CD4-positive, alpha-beta memory T cell (primary cell): ENCODE results near the gene SLC22A23. TPM values are rescaled to one million over a fixed set of nuclear protein-coding genes. Genes with fewer than 3 reads are reported as not detected.
"Not testable (repeated sequence)": the region's sequence is repeated elsewhere in the genome, so short reads cannot be mapped to it uniquely, and the experiment has no call there.

Source experiments
- CTCF ChIA-PET: fragments of 350-600 bp; sonication (Branson Sonifier 250); formaldehyde crosslinking; loops from one replicate; lab custom pipeline; 2021; ENCODE audit warnings: inconsistent platforms; ENCODE audit not compliant: partially characterized antibody; lab: Charles Lee
- POLR2A ChIA-PET: fragments of 350-600 bp; sonication (Branson Sonifier 250); formaldehyde crosslinking; loops from one replicate; lab custom pipeline; 2021; ENCODE audit not compliant: partially characterized antibody; lab: Charles Lee
- DNase-seq, 5 donors: peaks; one replicate each; pipeline versions ENCODE4 v3.0.0 to v3.0.0-alpha.2; 2020 to 2022; ENCODE audit warnings: mixed read lengths in 1 of 5
- H3K27ac ChIP-seq: one replicate; pipeline ENCODE4 v1.7.0; 2013; ENCODE audit warnings: low read depth, low read length
- H3K27me3 ChIP-seq: 2 replicates; pipeline ENCODE4 v1.7.0; 2013; ENCODE audit warnings: mild to moderate bottlenecking, low read length, moderate library complexity; ENCODE audit not compliant: insufficient read depth
- H3K36me3 ChIP-seq: 2 replicates; pipeline ENCODE4 v1.7.0; 2013; ENCODE audit warnings: mild to moderate bottlenecking, low read length, moderate library complexity; ENCODE audit not compliant: insufficient read depth
- H3K4me1 ChIP-seq: 2 replicates; pipeline ENCODE4 v1.7.0; 2013; ENCODE audit warnings: mild to moderate bottlenecking, low read length, moderate library complexity; ENCODE audit not compliant: insufficient read depth
- H3K4me3 ChIP-seq, 2 donors: one replicate each; pipeline ENCODE4 v1.7.0; 2013; ENCODE audit warnings: low read length in 2 of 2, mild to moderate bottlenecking in 1 of 2
- H3K9me3 ChIP-seq, 2 donors: one replicate each; pipeline ENCODE4 v1.7.0; 2013; ENCODE audit warnings: low read length in 2 of 2, control low read depth in 1 of 2; ENCODE audit not compliant: control insufficient read depth in 1 of 2
- H3K27ac Mint-ChIP-seq, 7 donors: one replicate each; pipeline ENCODE4 v1.8.0; 2020 to 2021; ENCODE audit warnings: mixed read lengths in 7 of 7, mild to moderate bottlenecking in 6 of 7, inconsistent platforms in 3 of 7, moderate library complexity in 3 of 7
- H3K27me3 Mint-ChIP-seq, 2 donors: one replicate each; pipeline ENCODE4 v1.8.0; 2020 to 2021; ENCODE audit warnings: mixed read lengths in 2 of 2
- H3K36me3 Mint-ChIP-seq, 2 donors: one replicate each; pipeline ENCODE4 v1.8.0; 2020 to 2021; ENCODE audit warnings: mixed read lengths in 2 of 2, inconsistent platforms in 1 of 2, mild to moderate bottlenecking in 1 of 2
- H3K4me1 Mint-ChIP-seq, 4 donors: one replicate each; pipeline ENCODE4 v1.8.0; 2020 to 2021; ENCODE audit warnings: mixed read lengths in 4 of 4, mild to moderate bottlenecking in 1 of 4
- H3K4me3 Mint-ChIP-seq, 8 donors: one replicate each; pipeline ENCODE4 v1.8.0; 2020 to 2021; ENCODE audit warnings: mixed read lengths in 8 of 8, mild to moderate bottlenecking in 7 of 8, moderate library complexity in 6 of 8, inconsistent platforms in 3 of 8
- H3K9me3 Mint-ChIP-seq, 8 donors: one replicate each; pipeline ENCODE4 v1.8.0; 2020 to 2021; ENCODE audit warnings: mixed read lengths in 8 of 8, mild to moderate bottlenecking in 5 of 8, inconsistent platforms in 3 of 8, moderate library complexity in 1 of 8
- intact Hi-C: fragments of 100-400 bp; cut with micrococcal nuclease; formaldehyde crosslinking; loops from one replicate; pipeline ENCODE4 v1.15.1; 2023
- polyA plus RNA-seq, 2 donors: library from polyadenylated mRNA; unstranded; fragments of 300-500 nt; fragmentation: Illumina TruSeq; gene quantifications; one replicate each; pipeline ENCODE4 v1.2.3, GENCODE V29; 2021
- total RNA-seq, 2 experiments: library from RNA; stranded (reverse); gene quantifications; one replicate each; pipeline ENCODE4 v1.2.3, GENCODE V29; 2021

The SLC22A23 gene
- total and polyA plus RNA-seq, 4 experiments from 2014 or later: 0.32 to 12.5 (median 5.7) TPM

GRCh38 chr6:3249821-3250220 is 207.0 kb downstream of the SLC22A23 start:
- H3K4me3 Mint-ChIP-seq: no peak overlapping the region
- DNase-seq: no peak
- peaks cover 4 to 15% (median 6%) of the 10 kb centered on the region in 4 donors for H3K4me1 Mint-ChIP-seq
- ChIA-PET CTCF (interaction anchor here (1.3 to 5.9 kb wide), 9 partner anchors 11 to 130 kb away, joined by 3 to 37 read pairs (median 14); partner anchors contain the start of genes TUBB2A and TUBB2B), POLR2A (interaction anchor here (2.5 kb wide), 1 partner anchor 10 kb away, joined by 10 read pairs; the partner anchor contains the start of gene PSMG4)
- H3K27me3 ChIP-seq: no peaks in the 10 kb centered on the region
- peaks cover 0 to 4% of the 10 kb centered on the region in 2 donors for H3K36me3 Mint-ChIP-seq
- H3K27me3 Mint-ChIP-seq: peaks cover 33 to 34% of the 10 kb centered on the region in 2 donors
- H3K27ac Mint-ChIP-seq: no peak overlapping the region
- no peak overlapping the region for H3K4me3 ChIP-seq
- no peak overlapping the region for H3K27ac ChIP-seq
- no peaks in the 10 kb centered on the region for H3K36me3 ChIP-seq
- H3K4me1 ChIP-seq: peaks cover 9% of the 10 kb centered on the region
- H3K9me3 Mint-ChIP-seq: no peaks in the 10 kb centered on the region
- intact Hi-C loops: loop anchor here (2.0 to 10.0 kb wide), 3 partner anchors 181 to 485 kb away; partner anchors contain the start of genes NQO2, RIPK1 and WRNIP1
- H3K9me3 ChIP-seq: no peaks in the 10 kb centered on the region

- H3K9me3 ChIP-seq: no peaks in the 10 kb centered on the region
- CTCF ChIA-PET: interaction anchor here (1.0 to 5.9 kb wide), 4 partner anchors 12 to 121 kb away, joined by 3 to 37 read pairs (median 12); partner anchors contain the start of genes PSMG4 and TUBB2A
- H3K36me3 Mint-ChIP-seq: peaks cover 0 to 4% of the 10 kb centered on the region in 2 donors
- no peak overlapping the region for H3K4me3 ChIP-seq
- peaks cover 40 to 48% of the 10 kb centered on the region in 2 donors for H3K27me3 Mint-ChIP-seq
- H3K9me3 Mint-ChIP-seq: no peaks in the 10 kb centered on the region
- peaks cover 9% of the 10 kb centered on the region for H3K4me1 ChIP-seq
- no peak overlapping the region for H3K27ac Mint-ChIP-seq
- peaks cover 4 to 10% (median 6%) of the 10 kb centered on the region in 4 donors for H3K4me1 Mint-ChIP-seq
- H3K4me3 Mint-ChIP-seq: no peak overlapping the region
- H3K36me3 ChIP-seq: no peaks in the 10 kb centered on the region
- no peak for DNase-seq
- H3K27ac ChIP-seq: no peak overlapping the region
- POLR2A ChIA-PET: no interaction called here
- H3K27me3 ChIP-seq: peaks cover 4% of the 10 kb centered on the region
- intact Hi-C loops: no loop called here
These were observed 209.3 kb downstream of the SLC22A23 start for GRCh38 chr6:3247255-3248146.

GRCh38 chr6:3245216-3245615 is 211.6 kb downstream of the SLC22A23 start:
- Mint-ChIP-seq H3K36me3 (peaks cover 0 to 4% of the 10 kb centered on the region in 2 donors), H3K27ac (no peak overlapping the region), H3K9me3 (no peaks in the 10 kb centered on the region), H3K4me1 (no peaks in the 10 kb centered on the region), H3K27me3 (peaks cover 35 to 45% of the 10 kb centered on the region in 2 donors), H3K4me3 (no peak overlapping the region)
- H3K27me3 ChIP-seq: peaks cover 4% of the 10 kb centered on the region
- no peaks in the 10 kb centered on the region for H3K4me1 ChIP-seq
- intact Hi-C loops: no loop called here
- no peaks in the 10 kb centered on the region for H3K9me3 ChIP-seq
- no peak for DNase-seq
- no peaks in the 10 kb centered on the region for H3K36me3 ChIP-seq
- ChIA-PET CTCF (no interaction called here), POLR2A (no interaction called here)
- no peak overlapping the region for H3K4me3 ChIP-seq
- H3K27ac ChIP-seq: no peak overlapping the region

GRCh38 chr6:3244832-3245161 is 212.1 kb downstream of the SLC22A23 start:
- CTCF ChIA-PET, H3K4me1 ChIP-seq, H3K36me3 ChIP-seq, H3K4me3 Mint-ChIP-seq, H3K9me3 Mint-ChIP-seq, H3K4me3 ChIP-seq, H3K4me1 Mint-ChIP-seq, H3K9me3 ChIP-seq, H3K27ac ChIP-seq, H3K27me3 ChIP-seq, DNase-seq, POLR2A ChIA-PET, H3K27ac Mint-ChIP-seq, H3K36me3 Mint-ChIP-seq, intact Hi-C loops: not testable (repeated sequence)
- peaks cover 34 to 45% of the 10 kb centered on the region in 2 donors for H3K27me3 Mint-ChIP-seq

GRCh38 chr6:3244003-3244831 is 212.6 kb downstream of the SLC22A23 start:
- Histone ChIP-seq H3K27ac (no peak overlapping the region), H3K27me3 (peaks cover 4% of the 10 kb centered on the region), H3K4me1 (no peaks in the 10 kb centered on the region), H3K4me3 (no peak overlapping the region), H3K36me3 (no peaks in the 10 kb centered on the region), H3K9me3 (no peaks in the 10 kb centered on the region)
- intact Hi-C loops: no loop called here
- no peaks in the 10 kb centered on the region for H3K9me3 Mint-ChIP-seq
- no peaks in the 10 kb centered on the region for H3K36me3 Mint-ChIP-seq
- no peak overlapping the region for H3K27ac Mint-ChIP-seq
- DNase-seq: no peak
- no peak overlapping the region for H3K4me3 Mint-ChIP-seq
- POLR2A ChIA-PET: no interaction called here
- peaks cover 29 to 43% of the 10 kb centered on the region in 2 donors for H3K27me3 Mint-ChIP-seq
- no peaks in the 10 kb centered on the region for H3K4me1 Mint-ChIP-seq
- CTCF ChIA-PET: interaction anchor here (1.0 kb wide), 1 partner anchor 16 kb away, joined by 5 read pairs; no protein-coding TSS in a partner anchor

GRCh38 chr6:3242768-3243167 is 214.1 kb downstream of the SLC22A23 start:
- CTCF ChIA-PET: interaction anchor here (0.5 to 1.1 kb wide), 3 partner anchors 9 to 532 kb away, joined by 3 to 8 read pairs (median 4); no protein-coding TSS in a partner anchor
- no peak for DNase-seq
- Mint-ChIP-seq H3K27me3 (peaks cover 25 to 41% of the 10 kb centered on the region in 2 donors), H3K36me3 (no peaks in the 10 kb centered on the region), H3K9me3 (no peaks in the 10 kb centered on the region), H3K4me1 (no peaks in the 10 kb centered on the region), H3K4me3 (no peak overlapping the region), H3K27ac (peak overlapping the region in 1 of 7 donors; percentile 4)
- POLR2A ChIA-PET: no interaction called here
- peaks cover 4% of the 10 kb centered on the region for H3K27me3 ChIP-seq
- no peaks in the 10 kb centered on the region for H3K9me3 ChIP-seq
- intact Hi-C loops: no loop called here
- no peaks in the 10 kb centered on the region for H3K36me3 ChIP-seq
- H3K4me1 ChIP-seq: no peaks in the 10 kb centered on the region
- H3K4me3 ChIP-seq: no peak overlapping the region
- H3K27ac ChIP-seq: no peak overlapping the region

GRCh38 chr6:3241745-3242144 is 215.1 kb downstream of the SLC22A23 start:
- H3K36me3 Mint-ChIP-seq, DNase-seq, intact Hi-C loops, H3K27me3 ChIP-seq, H3K4me1 Mint-ChIP-seq, POLR2A ChIA-PET, H3K36me3 ChIP-seq, H3K9me3 ChIP-seq, H3K27ac ChIP-seq, H3K27ac Mint-ChIP-seq, H3K9me3 Mint-ChIP-seq, H3K4me3 Mint-ChIP-seq, H3K4me3 ChIP-seq, H3K4me1 ChIP-seq: not testable (repeated sequence)
- H3K27me3 Mint-ChIP-seq: peaks cover 22 to 39% of the 10 kb centered on the region in 2 donors
- CTCF ChIA-PET: interaction anchor here (0.6 kb wide), 1 partner anchor 377 kb away, joined by 3 read pairs; no protein-coding TSS in a partner anchor
